GM20000 (cell line): Measurements from ENCODE around the gene CXCR5.

Source experiments
- DNase-seq: peaks from one replicate; pipeline ENCODE4 v3.0.0; 2012; ENCODE audit warnings: low spot score
- TF ChIP-seq, protein P1 (sequence below): IDR thresholded peaks from 2 replicates; pipeline ENCODE4 v1.5.1; 2012; ENCODE audit warnings: mild to moderate bottlenecking, control low read depth; ENCODE audit errors: extremely low read depth, missing control alignments

The CXCR5 gene

DNA sequence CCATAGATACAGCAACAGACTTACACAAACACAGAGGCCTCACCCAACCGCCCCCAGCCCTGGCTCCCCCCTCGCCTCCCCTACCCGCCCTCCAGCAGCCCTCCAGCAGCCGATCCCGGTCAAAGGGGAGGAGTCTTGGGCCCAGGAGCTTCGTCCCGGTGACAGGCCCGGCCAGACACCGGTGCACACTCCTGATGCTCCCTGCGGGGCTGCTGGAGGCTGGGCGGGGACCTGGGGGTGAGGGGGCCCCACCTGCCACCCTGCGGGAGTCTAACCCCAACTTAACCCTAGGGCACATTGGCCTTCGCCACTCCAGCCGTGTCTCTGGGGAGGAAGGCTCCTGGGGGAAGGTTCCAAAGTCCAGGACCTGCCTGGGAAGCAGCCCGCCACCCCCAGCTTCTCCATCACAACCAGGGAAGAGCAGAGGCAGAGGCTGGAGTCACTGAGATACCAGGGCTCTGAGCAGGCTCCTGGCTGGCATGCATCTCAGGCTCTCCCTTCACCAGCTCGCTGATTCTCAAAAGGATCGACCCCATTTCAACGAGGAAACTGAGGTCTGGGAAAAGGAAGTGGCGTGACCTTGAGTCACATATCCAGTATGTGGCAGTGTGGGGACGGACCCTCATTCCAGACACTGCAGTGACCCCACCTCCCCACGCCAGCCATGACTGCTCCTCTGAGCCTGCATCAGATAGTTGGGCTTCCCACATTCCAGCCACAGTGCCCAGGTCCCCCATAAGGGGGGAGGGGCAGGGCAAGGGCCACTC, 27.6 kb downstream of the CXCR5 start:
- TF ChIP-seq, protein P1, sequence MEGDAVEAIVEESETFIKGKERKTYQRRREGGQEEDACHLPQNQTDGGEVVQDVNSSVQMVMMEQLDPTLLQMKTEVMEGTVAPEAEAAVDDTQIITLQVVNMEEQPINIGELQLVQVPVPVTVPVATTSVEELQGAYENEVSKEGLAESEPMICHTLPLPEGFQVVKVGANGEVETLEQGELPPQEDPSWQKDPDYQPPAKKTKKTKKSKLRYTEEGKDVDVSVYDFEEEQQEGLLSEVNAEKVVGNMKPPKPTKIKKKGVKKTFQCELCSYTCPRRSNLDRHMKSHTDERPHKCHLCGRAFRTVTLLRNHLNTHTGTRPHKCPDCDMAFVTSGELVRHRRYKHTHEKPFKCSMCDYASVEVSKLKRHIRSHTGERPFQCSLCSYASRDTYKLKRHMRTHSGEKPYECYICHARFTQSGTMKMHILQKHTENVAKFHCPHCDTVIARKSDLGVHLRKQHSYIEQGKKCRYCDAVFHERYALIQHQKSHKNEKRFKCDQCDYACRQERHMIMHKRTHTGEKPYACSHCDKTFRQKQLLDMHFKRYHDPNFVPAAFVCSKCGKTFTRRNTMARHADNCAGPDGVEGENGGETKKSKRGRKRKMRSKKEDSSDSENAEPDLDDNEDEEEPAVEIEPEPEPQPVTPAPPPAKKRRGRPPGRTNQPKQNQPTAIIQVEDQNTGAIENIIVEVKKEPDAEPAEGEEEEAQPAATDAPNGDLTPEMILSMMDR = no peak
- no peak for DNase-seq

DNA sequence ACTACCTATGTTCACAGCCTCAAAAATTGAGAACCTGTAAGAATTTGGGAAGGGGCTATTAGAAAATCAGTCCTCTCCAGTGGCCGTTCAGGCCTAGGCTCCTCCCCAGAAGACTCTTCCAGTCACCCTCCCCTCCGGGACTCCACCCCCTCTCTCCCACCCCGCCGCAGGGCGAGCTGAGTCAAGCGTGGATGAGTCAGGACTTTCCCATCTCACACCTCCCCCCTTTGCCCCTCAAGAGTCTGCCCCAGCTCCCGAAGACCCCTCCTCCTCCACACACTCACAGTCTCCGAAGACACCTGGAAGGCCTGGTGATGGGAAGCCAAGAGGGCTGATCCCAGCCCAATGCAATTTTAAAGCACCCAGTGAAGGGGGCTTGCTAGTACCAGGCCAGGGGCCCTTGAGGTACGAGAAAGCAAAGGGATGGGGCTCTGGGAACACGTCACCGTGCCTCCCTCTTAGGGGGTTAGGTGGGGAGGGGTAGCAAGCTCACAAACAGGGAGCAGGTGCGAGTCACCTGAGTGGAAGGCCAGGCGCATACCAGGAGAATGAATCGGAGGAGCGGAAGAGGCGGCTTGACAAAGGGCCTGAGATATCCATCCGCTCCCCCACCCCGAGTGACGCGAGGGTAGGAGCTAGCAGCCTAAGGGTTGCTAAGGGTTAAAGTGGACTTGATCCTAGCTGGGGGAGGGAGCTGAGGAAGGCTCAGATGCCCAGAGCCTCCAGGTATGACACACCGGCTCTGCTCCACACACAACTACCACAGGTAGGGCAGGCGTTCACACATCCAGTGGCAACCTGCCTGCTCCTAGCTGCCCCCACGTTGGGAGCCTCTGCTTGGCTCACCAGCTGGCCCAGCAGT, 28.4 kb downstream of the CXCR5 start:
- TF ChIP-seq, protein P1 = no peak
- DNase-seq = no peak

DNA sequence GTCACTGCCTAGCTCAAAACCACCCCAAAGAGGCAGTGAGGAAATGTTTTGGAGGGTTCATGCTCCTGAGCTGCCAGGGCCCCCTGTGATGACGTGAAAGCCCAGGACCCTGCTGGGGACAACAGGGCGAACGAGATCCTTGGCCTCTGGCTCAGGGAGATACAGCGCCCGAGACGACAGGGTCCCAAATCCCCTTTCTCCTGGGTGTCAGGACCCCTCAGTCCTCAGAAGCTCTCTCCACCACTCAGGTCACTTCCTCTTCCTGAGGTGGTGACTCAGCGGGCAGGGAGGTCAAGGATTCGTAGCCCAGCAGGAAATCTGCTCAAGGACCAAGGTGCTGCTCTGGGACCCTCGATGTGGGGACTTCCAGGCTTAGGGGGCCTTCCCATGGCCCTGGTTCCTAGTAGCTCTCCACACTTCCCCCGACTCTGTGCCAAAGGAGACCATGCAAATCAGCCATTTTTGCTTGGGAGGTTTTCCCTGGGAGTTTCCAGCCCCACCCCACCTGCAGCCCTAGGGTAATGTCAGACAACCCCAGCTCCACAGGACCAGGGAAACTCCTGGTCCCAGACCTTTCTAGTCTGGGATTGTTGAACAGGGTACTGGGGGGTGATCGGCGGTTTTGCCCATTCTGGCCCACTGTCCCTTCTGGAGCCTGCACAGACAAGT, 29.2 kb downstream of the CXCR5 start:
- no peak for DNase-seq
- TF ChIP-seq, protein P1 = no peak

DNA sequence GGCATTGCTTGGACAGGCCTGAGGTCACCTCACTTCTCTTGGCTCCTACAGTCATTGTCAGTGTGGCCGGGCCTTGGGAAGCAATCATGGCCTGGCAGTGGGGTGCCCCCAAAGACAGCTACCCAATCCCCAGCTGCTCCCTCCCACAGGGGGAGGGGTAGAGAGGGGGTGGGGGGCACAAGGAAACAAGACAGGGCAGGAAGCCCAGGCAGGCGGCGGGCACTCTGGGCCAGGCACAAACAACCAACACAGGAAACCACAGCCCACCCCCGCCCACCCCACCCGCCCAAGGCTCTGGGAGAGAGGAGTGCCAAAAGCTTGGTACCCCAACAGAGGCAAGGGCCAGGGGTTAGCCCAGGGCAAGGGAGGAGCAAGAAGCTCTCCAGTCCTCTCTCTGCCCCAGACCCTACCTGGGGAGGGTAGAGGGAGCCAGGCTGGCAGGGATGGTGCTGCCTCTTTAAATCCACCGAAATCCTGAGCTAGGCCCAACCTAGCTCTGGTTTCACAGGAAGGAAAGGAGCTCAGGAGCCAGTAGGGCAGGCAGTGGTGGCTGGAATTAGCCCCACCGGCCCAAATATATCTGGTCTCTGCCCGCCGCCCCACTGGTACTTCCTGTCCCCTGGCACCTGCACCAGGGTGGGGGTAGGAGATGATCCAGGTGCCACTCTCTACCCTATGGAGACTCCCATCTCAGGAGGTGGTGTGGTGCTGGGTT, 29.9 kb downstream of the CXCR5 start:
- TF ChIP-seq, protein P1 = no peak
- DNase-seq = no peak

DNA sequence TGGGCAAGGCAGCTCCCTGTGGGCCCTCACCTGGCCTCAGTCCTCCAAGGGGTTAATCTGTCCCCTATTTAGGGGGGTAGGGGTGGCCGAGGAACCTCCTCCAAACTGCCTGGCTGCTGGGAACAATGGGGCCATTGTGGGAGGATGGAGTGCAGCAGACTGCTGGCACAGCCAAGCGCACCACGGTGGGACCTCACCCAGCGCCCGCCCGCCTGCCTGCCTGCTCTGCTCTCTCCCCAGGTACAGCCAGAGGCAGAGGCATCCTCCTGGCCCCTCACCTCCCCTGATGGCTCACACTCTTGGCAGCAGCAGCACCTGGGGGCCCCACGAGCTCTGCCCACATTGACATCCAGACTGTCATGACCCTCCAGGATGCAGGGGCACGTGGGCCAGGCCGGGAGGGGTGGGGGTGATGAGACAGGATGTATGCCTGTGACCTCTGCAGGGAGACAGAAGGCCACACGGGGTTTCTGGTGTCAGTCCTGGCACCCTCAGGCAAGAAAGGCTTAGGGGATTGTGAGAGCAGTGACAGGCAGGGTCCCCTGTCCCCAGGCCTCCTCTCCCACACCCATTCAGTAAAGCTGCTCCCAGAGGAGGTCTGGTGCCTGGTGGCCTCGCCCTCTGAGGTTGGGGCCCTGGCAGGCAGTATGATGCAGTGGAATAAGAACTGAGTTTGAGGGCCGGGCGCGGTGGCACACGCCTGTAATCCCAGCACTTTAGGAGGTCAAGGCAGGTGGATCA, 30.7 kb downstream of the CXCR5 start:
- TF ChIP-seq, protein P1 = no peak
- no peak for DNase-seq

DNA sequence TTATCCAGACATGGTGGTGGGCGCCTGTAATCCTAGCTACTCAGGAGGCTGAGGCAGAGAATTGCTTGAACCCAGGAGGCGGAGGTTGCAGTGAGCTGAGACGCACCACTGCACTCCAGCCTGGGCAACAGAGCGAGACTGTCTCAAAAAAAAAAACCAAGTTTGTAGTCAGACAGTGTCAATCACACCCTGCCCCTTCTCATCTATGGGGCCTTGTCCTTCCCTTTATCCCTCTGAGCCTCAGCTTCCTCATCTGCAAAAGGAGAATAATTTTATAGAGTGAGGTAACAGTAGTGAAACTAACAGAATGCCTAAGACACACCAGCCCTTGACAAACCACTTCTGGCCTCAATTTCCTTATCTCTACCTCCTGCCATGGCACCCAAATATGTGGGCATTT, 31.3 kb downstream of the CXCR5 start:
- DNase-seq = no peak
- TF ChIP-seq, protein P1 = no peak
